Measurements from ENCODE around the gene ARMH4. TPM values are rescaled to one million over a fixed set of nuclear protein-coding genes. Genes with fewer than 3 reads are reported as not detected.

The ARMH4 gene
- polyA plus RNA-seq, 3 donors: 0.07 TPM; not detected in 2

DNA sequence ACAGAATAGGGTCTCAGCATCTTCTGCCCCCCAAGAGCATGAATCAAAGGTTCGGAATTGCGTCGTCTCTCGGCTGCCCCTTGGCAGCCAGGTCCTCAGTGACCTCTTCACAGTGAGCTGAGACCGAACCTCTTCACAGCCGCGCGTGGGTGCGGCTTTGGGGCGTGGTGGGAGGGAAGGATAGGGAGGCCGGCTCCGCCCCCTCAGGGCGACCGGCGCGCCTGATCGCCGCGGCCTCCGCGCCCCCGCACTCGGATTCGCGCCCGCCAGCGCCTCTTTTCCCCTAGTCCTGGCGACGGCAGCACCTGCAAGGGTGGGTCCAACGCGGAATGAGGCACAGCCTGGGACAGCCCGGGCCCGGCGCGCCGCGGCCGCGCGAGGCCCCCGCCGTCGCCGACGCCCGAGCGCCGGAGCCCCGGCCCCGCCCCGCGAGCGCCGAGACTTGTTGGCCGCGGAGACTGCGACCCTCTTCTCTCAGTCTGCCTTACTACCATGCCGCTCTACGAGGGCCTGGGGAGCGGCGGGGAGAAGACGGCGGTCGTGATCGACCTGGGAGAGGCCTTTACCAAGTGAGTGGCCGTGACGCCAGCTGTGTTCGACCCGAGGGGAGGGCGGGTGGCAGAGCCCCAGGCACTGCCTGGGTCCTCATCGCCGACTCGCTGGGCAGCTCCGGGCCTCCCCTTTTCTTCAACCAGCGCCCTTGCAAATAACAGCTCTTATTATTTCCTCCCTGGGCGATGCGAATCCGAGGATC lies 47.9 kb upstream of the ARMH4 start, which contains the start of gene ACTR10:
Gene ACTR10, plus strand, starts transcription at position 424 of the 754 bp plus-strand sequence. Its CDS starts 69 bp downstream, at position 493.
- peaks cover 15 to 29% of the 10 kb centered on the region in 2 donors for H3K36me3 Mint-ChIP-seq
- peak within 1 kb of the TSS; percentile 69 to 89 (median 87) for H3K4me3 ChIP-seq (replicated peaks in 1 of 3; ENCODE audit: low read depth in 2 of 3, low read length in 3 of 3)
- peak within 1 kb of the TSS; percentile 83 for H2AFZ ChIP-seq (ENCODE audit: insufficient read depth, low read depth, low read length, poor library complexity, severe bottlenecking)
- H3K27ac ChIP-seq (ENCODE audit: low read depth in 1 of 2, low read length in 2 of 2): peak within 1 kb of the TSS; percentile 85 to 86
- H3K9ac ChIP-seq (ENCODE audit: insufficient read depth, low read length, poor library complexity, severe bottlenecking): peak within 1 kb of the TSS; percentile 92
- TF ChIP-seq, protein P1, sequence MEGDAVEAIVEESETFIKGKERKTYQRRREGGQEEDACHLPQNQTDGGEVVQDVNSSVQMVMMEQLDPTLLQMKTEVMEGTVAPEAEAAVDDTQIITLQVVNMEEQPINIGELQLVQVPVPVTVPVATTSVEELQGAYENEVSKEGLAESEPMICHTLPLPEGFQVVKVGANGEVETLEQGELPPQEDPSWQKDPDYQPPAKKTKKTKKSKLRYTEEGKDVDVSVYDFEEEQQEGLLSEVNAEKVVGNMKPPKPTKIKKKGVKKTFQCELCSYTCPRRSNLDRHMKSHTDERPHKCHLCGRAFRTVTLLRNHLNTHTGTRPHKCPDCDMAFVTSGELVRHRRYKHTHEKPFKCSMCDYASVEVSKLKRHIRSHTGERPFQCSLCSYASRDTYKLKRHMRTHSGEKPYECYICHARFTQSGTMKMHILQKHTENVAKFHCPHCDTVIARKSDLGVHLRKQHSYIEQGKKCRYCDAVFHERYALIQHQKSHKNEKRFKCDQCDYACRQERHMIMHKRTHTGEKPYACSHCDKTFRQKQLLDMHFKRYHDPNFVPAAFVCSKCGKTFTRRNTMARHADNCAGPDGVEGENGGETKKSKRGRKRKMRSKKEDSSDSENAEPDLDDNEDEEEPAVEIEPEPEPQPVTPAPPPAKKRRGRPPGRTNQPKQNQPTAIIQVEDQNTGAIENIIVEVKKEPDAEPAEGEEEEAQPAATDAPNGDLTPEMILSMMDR (IDR thresholded peaks at IDR 0.05): no peak
- whole genome bisulfite sequencing (ENCODE audit: insufficient coverage): 0% methylated on average over 66 of the region's 78 CpGs
- H3K4me3 Mint-ChIP-seq: peak within 1 kb of the TSS; percentile 97 to 98
- H3K4me1 Mint-ChIP-seq: peaks cover 26% of the 10 kb centered on the region
- peaks cover 0 to 2% (median 0%) of the 10 kb centered on the region in 7 donors for H3K9me3 Mint-ChIP-seq
- H3K4me1 ChIP-seq (ENCODE audit: control insufficient read depth in 1 of 2, insufficient read depth in 2 of 2, low read length in 2 of 2): peaks cover 15 to 20% of the 10 kb centered on the region in 2 donors
- intact Hi-C loops (cut with micrococcal nuclease): loop anchor here in 1 of 2 donors (5.0 kb wide), 1 partner anchor 37 kb away; no protein-coding TSS in a partner anchor
- H3K27me3 Mint-ChIP-seq (ENCODE audit: low read depth in 3 of 3): peaks cover 3 to 6% (median 4%) of the 10 kb centered on the region in 3 donors
- H3K4me2 ChIP-seq (replicated peaks; ENCODE audit: extremely low read depth, low read length, poor library complexity, severe bottlenecking): peak within 1 kb of the TSS; percentile 84
- H3K36me3 ChIP-seq (replicated peaks in 1 of 2; ENCODE audit: control insufficient read depth in 1 of 2, insufficient read depth in 2 of 2, low read length in 2 of 2): peaks cover 5 to 20% of the 10 kb centered on the region in 2 donors
- peaks cover 33% of the 10 kb centered on the region for H3K79me2 ChIP-seq (ENCODE audit: insufficient read depth, low read length)
- no peaks in the 10 kb centered on the region for H3K27me3 ChIP-seq (ENCODE audit: control insufficient read depth in 2 of 2, insufficient read depth in 2 of 2, low read length in 2 of 2)
- peak; percentile 61 to 72 (median 62) for DNase-seq
- no peaks in the 10 kb centered on the region for H4K20me1 ChIP-seq (ENCODE audit: insufficient read depth, low read length)
- peak within 1 kb of the TSS; percentile 95 to 99 (median 98) for H3K27ac Mint-ChIP-seq
- H3K9me3 ChIP-seq (replicated peaks in 1 of 2; ENCODE audit: control insufficient read depth in 1 of 2, insufficient read depth in 1 of 2, low read length in 2 of 2): no peaks in the 10 kb centered on the region

DNA sequence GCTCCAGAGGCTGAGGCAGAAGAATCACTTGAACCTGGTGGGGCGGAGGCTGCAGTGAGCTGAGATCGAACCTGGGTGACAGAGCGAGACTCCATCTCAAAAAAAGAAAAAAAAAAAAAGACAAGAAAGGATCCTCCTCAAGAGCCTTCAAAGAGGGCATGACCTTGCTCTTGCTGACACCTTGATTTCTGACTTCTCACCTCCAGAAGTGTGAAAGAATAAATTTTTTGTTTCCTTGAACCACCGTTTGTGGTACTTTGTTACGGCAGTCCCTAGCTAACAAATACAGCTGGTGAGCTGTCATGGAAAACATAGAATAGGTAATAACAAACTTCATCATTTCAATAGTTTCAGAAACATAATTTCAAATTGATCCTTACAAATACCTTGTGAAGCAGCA lies 46.1 kb upstream of the ARMH4 start:
- Histone ChIP-seq H4K20me1 (ENCODE audit: insufficient read depth, low read length) (no peaks in the 10 kb centered on the region), H3K4me1 (ENCODE audit: control insufficient read depth in 1 of 2, insufficient read depth in 2 of 2, low read length in 2 of 2) (peaks cover 15 to 20% of the 10 kb centered on the region in 2 donors), H3K4me2 (replicated peaks; ENCODE audit: extremely low read depth, low read length, poor library complexity, severe bottlenecking) (no peak overlapping the region), H3K79me2 (ENCODE audit: insufficient read depth, low read length) (peaks cover 30% of the 10 kb centered on the region), H3K27me3 (ENCODE audit: control insufficient read depth in 2 of 2, insufficient read depth in 2 of 2, low read length in 2 of 2) (no peaks in the 10 kb centered on the region), H3K27ac (ENCODE audit: low read depth in 1 of 2, low read length in 2 of 2) (no peak overlapping the region), H3K9ac (ENCODE audit: insufficient read depth, low read length, poor library complexity, severe bottlenecking) (no peak overlapping the region), H3K4me3 (replicated peaks in 1 of 3; ENCODE audit: low read depth in 2 of 3, low read length in 3 of 3) (no peak overlapping the region), H3K9me3 (replicated peaks in 1 of 2; ENCODE audit: control insufficient read depth in 1 of 2, insufficient read depth in 1 of 2, low read length in 2 of 2) (no peaks in the 10 kb centered on the region), H3K36me3 (replicated peaks in 1 of 2; ENCODE audit: control insufficient read depth in 1 of 2, insufficient read depth in 2 of 2, low read length in 2 of 2) (peaks cover 0 to 3% of the 10 kb centered on the region in 2 donors), H2AFZ (ENCODE audit: insufficient read depth, low read depth, low read length, poor library complexity, severe bottlenecking) (no peak overlapping the region)
- H3K4me1 Mint-ChIP-seq: peaks cover 26% of the 10 kb centered on the region
- no CpG with 5 or more reads among the region's 5 CpGs for WGBS (ENCODE audit: insufficient coverage)
- H3K27ac Mint-ChIP-seq: no peak overlapping the region
- TF ChIP-seq, protein P1 (IDR thresholded peaks at IDR 0.05): no peak
- intact Hi-C loops (cut with micrococcal nuclease): no loop called here
- no peak overlapping the region for H3K4me3 Mint-ChIP-seq
- H3K27me3 Mint-ChIP-seq (ENCODE audit: low read depth in 3 of 3): peaks cover 3 to 6% (median 4%) of the 10 kb centered on the region in 3 donors
- peaks cover 0 to 2% (median 0%) of the 10 kb centered on the region in 7 donors for H3K9me3 Mint-ChIP-seq
- H3K36me3 Mint-ChIP-seq: peaks cover 2 to 11% of the 10 kb centered on the region in 2 donors
- no peak for DNase-seq

Measured in CD14-positive monocyte (primary cell).